ENCODE measurements around the gene DPT. TPM values are rescaled to one million over a fixed set of nuclear protein-coding genes. Genes with fewer than 3 reads are reported as not detected.
A peak's percentile ranks its signal among the peaks of the same experiment; 100 is the strongest.

Gene DPT
- total and polyA plus RNA-seq, 2 of the 4 experiments (the other 2 are of a cell fraction) = not detected

DNA sequence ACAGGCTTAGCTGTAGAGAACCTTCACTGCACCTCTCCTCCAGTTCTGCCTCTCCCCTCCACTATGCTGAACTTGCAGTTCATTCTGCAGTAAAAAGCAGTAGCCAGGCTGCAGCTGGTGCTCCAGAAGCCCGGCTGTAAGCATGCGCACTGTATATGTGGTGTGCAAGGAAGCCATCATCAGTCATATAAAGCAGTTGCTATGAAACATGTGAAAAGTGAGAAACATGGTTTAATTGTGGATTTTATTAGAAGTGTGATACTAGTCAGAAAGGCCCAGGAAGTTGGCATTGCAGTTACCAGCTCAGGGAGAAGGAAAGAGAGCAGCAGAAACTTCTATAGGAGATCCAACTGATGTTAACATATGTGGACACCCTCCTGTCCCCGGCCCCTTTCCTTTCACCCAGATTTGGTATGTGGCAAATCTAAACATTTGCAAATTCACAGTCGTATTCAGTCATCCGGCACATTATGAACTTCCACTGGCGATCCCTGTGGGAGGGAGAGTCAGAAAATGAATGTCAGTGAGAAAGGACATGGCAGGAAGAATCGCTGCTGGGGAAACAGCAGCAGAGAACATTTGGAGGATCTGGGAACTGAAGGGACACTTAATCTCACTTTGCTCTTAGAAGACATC, 32.8 kb downstream of the DPT start:
- no peak overlapping the region for H3K14ac ChIP-seq (replicated peaks; ENCODE audit: low read depth, low read length)
- CTCF ChIA-PET = no interaction called here
- POLR2A ChIA-PET (ENCODE audit: unreplicated experiment) = no interaction called here
- H3K4me3 ChIP-seq (ENCODE audit: insufficient read depth, low read depth, low read length) = no peak overlapping the region
- no peak overlapping the region for H2BK20ac ChIP-seq (ENCODE audit: low read depth, low read length)
- H3K9ac ChIP-seq (ENCODE audit: low read depth, low read length) = no peak overlapping the region
- no peaks in the 10 kb centered on the region for H4K20me1 ChIP-seq (ENCODE audit: insufficient read depth, low read length)
- no peak overlapping the region for H3K4me2 ChIP-seq (ENCODE audit: low read depth, low read length)
- no peak overlapping the region for H2BK120ac ChIP-seq (ENCODE audit: low read depth, low read length)
- no peak overlapping the region for H4K5ac ChIP-seq (ENCODE audit: low read depth, low read length)
- DNase-seq (no peak), ATAC-seq (ENCODE audit: low read depth) (peak; percentile 32; the same call in 1 of the 2 replicates)
- H3K79me1 ChIP-seq (ENCODE audit: low read depth in 1 of 2, low read length in 2 of 2) = no peaks in the 10 kb centered on the region
- no peak for TF ChIP-seq USF2 (IDR thresholded peaks at IDR 0.05; ENCODE audit: low read depth, low read length)
- TF ChIP-seq RCOR1 (IDR thresholded peaks at IDR 0.05; ENCODE audit: insufficient replicate concordance, low read length) = no peak
- TF ChIP-seq CEBPB (IDR thresholded peaks at IDR 0.05; ENCODE audit: low read depth, low read length) = no peak
- no peak for TF ChIP-seq MAZ (IDR thresholded peaks at IDR 0.05; ENCODE audit: borderline replicate concordance, low read depth, low read length)
- no peak for TF ChIP-seq POLR2A (IDR thresholded peaks at IDR 0.05; ENCODE audit: low read depth, low read length)
- no peak for TF ChIP-seq ELK1 (IDR thresholded peaks at IDR 0.05; ENCODE audit: borderline replicate concordance, low read depth, low read length)
- TF ChIP-seq MAFK (IDR thresholded peaks at IDR 0.05; ENCODE audit: low read depth, low read length) = no peak
- TF ChIP-seq BHLHE40 (IDR thresholded peaks at IDR 0.05; ENCODE audit: low read depth, low read length) = no peak
- no peak for TF ChIP-seq RFX5 (IDR thresholded peaks at IDR 0.05; ENCODE audit: low read depth, low read length)
- no peak for TF ChIP-seq CHD1 (IDR thresholded peaks at IDR 0.05; ENCODE audit: low read depth, low read length)
- TF ChIP-seq NFE2L2 (IDR thresholded peaks at IDR 0.05; ENCODE audit: low read depth, low read length) = no peak
- no peak for TF ChIP-seq RAD21 (IDR thresholded peaks at IDR 0.05; ENCODE audit: low read length)
- no peak for TF ChIP-seq MXI1 (IDR thresholded peaks at IDR 0.05; ENCODE audit: borderline replicate concordance, low read depth, low read length)
- no peak for TF ChIP-seq CTCF (conservative IDR thresholded peaks at IDR 0.05; ENCODE audit: low read depth, low read length)
- TF ChIP-seq SMC3 (IDR thresholded peaks at IDR 0.05; ENCODE audit: low read depth, low read length) = no peak
- TF ChIP-seq FOS (IDR thresholded peaks at IDR 0.05; ENCODE audit: low read depth, low read length) = no peak
- no peak overlapping the region for H4K8ac ChIP-seq (ENCODE audit: low read depth in 2 of 2, low read length in 2 of 2)
- no peak overlapping the region for H3K56ac ChIP-seq (ENCODE audit: extremely low read depth, insufficient read depth, low read length)
- in situ Hi-C loops (cut with MboI; ENCODE audit: low sequenced_read_pairs) = no loop called here
- dilution Hi-C loops (cut with HindIII; ENCODE audit: low sequenced_read_pairs, unreplicated experiment) = no loop called here
- H2BK15ac ChIP-seq (ENCODE audit: low read depth, low read length) = no peak overlapping the region
- no peak overlapping the region for H3K23ac ChIP-seq (ENCODE audit: low read depth, low read length)
- no peaks in the 10 kb centered on the region for H3K4me1 ChIP-seq (ENCODE audit: control insufficient read depth, insufficient read depth, low read length)
- no peak overlapping the region for H2AK9ac ChIP-seq (replicated peaks; ENCODE audit: low read depth, low read length, poor library complexity)
- no peaks in the 10 kb centered on the region for H3K36me3 ChIP-seq (ENCODE audit: control insufficient read depth, insufficient read depth, low read length)
- no peak overlapping the region for H2AFZ ChIP-seq (replicated peaks; ENCODE audit: low read length, poor library complexity)
- no peaks in the 10 kb centered on the region for H3K9me1 ChIP-seq (ENCODE audit: insufficient read depth, low read length)
- H3K4ac ChIP-seq (ENCODE audit: low read depth, low read length) = no peak overlapping the region
- no TSS peak for BruUV-seq (replicated peaks)
- H3K27me3 ChIP-seq (ENCODE audit: control insufficient read depth, insufficient read depth, low read length) = no peaks in the 10 kb centered on the region
- no peak overlapping the region for H3K27ac ChIP-seq (ENCODE audit: insufficient read depth, low read length)
- intact Hi-C loops (cut with micrococcal nuclease) = no loop called here
- H2BK5ac ChIP-seq (ENCODE audit: low read depth, low read length, poor library complexity, severe bottlenecking) = no peak overlapping the region
- H3K18ac ChIP-seq (ENCODE audit: low read depth, low read length) = no peak overlapping the region
- H2AK5ac ChIP-seq (ENCODE audit: low read depth, low read length) = no peak overlapping the region
- WGBS, 2 experiments (ENCODE audit: extremely low coverage in 2 of 2, insufficient read length in 1 of 2) = 20% methylated on average over 1 of the region's 7 CpGs; no CpG with 5 or more reads in 1 of the 2 experiments
- H4K91ac ChIP-seq (ENCODE audit: insufficient read depth, low read depth, low read length) = no peak overlapping the region
- H3K9me3 ChIP-seq (ENCODE audit: control insufficient read depth, insufficient read depth, low read length) = no peaks in the 10 kb centered on the region
